ENCODE data around the gene EPB41L4B. TPM values are rescaled to one million over a fixed set of nuclear protein-coding genes. Genes with fewer than 3 reads are reported as not detected.

The EPB41L4B gene
- total RNA-seq, 1 experiment from 2014 or later: 8.1 TPM

DNA sequence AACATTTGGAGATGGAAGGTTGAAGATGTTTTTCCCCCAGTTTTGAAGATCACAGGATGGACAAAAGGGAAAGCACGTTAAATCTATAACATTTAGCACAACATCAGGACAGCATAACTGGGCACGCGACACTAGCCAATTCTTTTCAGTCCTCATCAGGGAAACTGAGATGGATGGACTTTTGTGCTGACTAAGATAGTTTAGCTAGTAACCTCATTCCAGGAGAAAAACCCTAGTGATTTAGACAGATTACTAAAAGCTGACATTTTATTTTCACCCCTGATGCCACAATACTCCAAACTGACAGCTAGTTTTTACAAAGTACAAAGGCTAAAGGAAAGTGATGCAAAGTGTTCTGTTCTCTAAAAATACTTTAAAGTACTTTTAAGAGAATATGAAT, 53.3 kb downstream of the EPB41L4B start:
- H3K9ac ChIP-seq (ENCODE audit: low read length): no peak overlapping the region
- no peak overlapping the region for H3K27ac ChIP-seq (ENCODE audit: low read depth, low read length)
- no peaks in the 10 kb centered on the region for H3K4me1 ChIP-seq (ENCODE audit: control insufficient read depth in 1 of 2, insufficient read depth in 2 of 2, low read length in 2 of 2)
- 0 out of 4 replicates have a peak, but pooled peaks cover 0 to 11% of the 10 kb centered on the region in 2 experiments for H3K36me3 ChIP-seq (ENCODE audit: control insufficient read depth in 1 of 2, insufficient read depth in 2 of 2, low read length in 2 of 2)
- no peaks in the 10 kb centered on the region for H4K20me1 ChIP-seq (ENCODE audit: insufficient read depth)
- no peak overlapping the region for H3K4me2 ChIP-seq (ENCODE audit: low read length)
- H2AFZ ChIP-seq (ENCODE audit: low read depth, low read length, poor library complexity, severe bottlenecking): no peak overlapping the region
- TF ChIP-seq ZBTB33 (IDR thresholded peaks at IDR 0.05; ENCODE audit: extremely low read depth, insufficient replicate concordance, low read length) (no peak), CEBPB (IDR thresholded peaks at IDR 0.05; ENCODE audit: low read depth) (no peak), ELF1 (IDR thresholded peaks at IDR 0.05; ENCODE audit: borderline replicate concordance, low read depth) (no peak), EZH2phosphoT487 (IDR thresholded peaks at IDR 0.05; ENCODE audit: borderline replicate concordance) (no peak), POLR2A (IDR thresholded peaks at IDR 0.05; ENCODE audit: borderline replicate concordance, extremely low read depth, insufficient read depth, insufficient read length) (no peak), FOSL1 (IDR thresholded peaks at IDR 0.05; ENCODE audit: low read depth) (no peak), YY1 (IDR thresholded peaks at IDR 0.05; ENCODE audit: extremely low read depth, insufficient replicate concordance, low read depth, low read length) (no peak), MAX (IDR thresholded peaks at IDR 0.05) (no peak), TCF7L2 (IDR thresholded peaks at IDR 0.05; ENCODE audit: borderline replicate concordance, extremely low read depth, insufficient read depth, insufficient read length) (no peak), ATF3 (IDR thresholded peaks at IDR 0.05) (no peak), JUND (IDR thresholded peaks at IDR 0.05) (no peak), RAD21 (IDR thresholded peaks at IDR 0.05; ENCODE audit: low read depth) (no peak), ZFX (IDR thresholded peaks at IDR 0.05) (no peak), SRF (IDR thresholded peaks at IDR 0.05; ENCODE audit: low read depth) (no peak), CTCF (IDR thresholded peaks at IDR 0.05 in 2 of 3, conservative IDR thresholded peaks at IDR 0.05 in 1 of 3; ENCODE audit: borderline replicate concordance in 1 of 3, insufficient read depth in 1 of 3, low read depth in 2 of 3, low read length in 2 of 3) (no peak), SP1 (IDR thresholded peaks at IDR 0.05; ENCODE audit: low read depth) (no peak), EGR1 (IDR thresholded peaks at IDR 0.05; ENCODE audit: low read depth) (no peak)
- TF ChIP-seq, protein P1, sequence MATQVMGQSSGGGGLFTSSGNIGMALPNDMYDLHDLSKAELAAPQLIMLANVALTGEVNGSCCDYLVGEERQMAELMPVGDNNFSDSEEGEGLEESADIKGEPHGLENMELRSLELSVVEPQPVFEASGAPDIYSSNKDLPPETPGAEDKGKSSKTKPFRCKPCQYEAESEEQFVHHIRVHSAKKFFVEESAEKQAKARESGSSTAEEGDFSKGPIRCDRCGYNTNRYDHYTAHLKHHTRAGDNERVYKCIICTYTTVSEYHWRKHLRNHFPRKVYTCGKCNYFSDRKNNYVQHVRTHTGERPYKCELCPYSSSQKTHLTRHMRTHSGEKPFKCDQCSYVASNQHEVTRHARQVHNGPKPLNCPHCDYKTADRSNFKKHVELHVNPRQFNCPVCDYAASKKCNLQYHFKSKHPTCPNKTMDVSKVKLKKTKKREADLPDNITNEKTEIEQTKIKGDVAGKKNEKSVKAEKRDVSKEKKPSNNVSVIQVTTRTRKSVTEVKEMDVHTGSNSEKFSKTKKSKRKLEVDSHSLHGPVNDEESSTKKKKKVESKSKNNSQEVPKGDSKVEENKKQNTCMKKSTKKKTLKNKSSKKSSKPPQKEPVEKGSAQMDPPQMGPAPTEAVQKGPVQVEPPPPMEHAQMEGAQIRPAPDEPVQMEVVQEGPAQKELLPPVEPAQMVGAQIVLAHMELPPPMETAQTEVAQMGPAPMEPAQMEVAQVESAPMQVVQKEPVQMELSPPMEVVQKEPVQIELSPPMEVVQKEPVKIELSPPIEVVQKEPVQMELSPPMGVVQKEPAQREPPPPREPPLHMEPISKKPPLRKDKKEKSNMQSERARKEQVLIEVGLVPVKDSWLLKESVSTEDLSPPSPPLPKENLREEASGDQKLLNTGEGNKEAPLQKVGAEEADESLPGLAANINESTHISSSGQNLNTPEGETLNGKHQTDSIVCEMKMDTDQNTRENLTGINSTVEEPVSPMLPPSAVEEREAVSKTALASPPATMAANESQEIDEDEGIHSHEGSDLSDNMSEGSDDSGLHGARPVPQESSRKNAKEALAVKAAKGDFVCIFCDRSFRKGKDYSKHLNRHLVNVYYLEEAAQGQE (IDR thresholded peaks at IDR 0.05; ENCODE audit: low read depth): no peak
- H3K27me3 ChIP-seq (ENCODE audit: insufficient read depth, low read length): no peaks in the 10 kb centered on the region
- no TSS peak for BruUV-seq (replicated peaks)
- DNase-seq (ENCODE audit: low read depth, low spot score) (no peak), ATAC-seq (no peak)
- intact Hi-C loops (cut with micrococcal nuclease): no loop called here
- no peaks in the 10 kb centered on the region for H3K79me2 ChIP-seq (ENCODE audit: insufficient read depth, low read length)
- H3K9me3 ChIP-seq (ENCODE audit: control insufficient read depth in 1 of 2, insufficient read depth in 1 of 2, low read depth in 1 of 2, low read length in 2 of 2): peaks cover 0 to 6% of the 10 kb centered on the region in 2 experiments; a peak in 1 of 4 replicates
- ChIA-PET RAD21 (ENCODE audit: low non-redundant PET in 1 of 2, low total read pairs in 2 of 2, uncharacterized antibody in 2 of 2, unreplicated experiment in 2 of 2) (no interaction called here), CTCF (no interaction called here), POLR2A (no interaction called here)
- no peaks in the 10 kb centered on the region for H3K9me2 ChIP-seq (ENCODE audit: insufficient read depth)
- no peak overlapping the region for H3K4me3 ChIP-seq (replicated peaks in 1 of 2; ENCODE audit: low read depth in 1 of 2, low read length in 2 of 2)
